Measurements from ENCODE around the gene FNDC11.

GRCh38 chr20:63595416-63596127 is 41.6 kb downstream of the FNDC11 start:
- TF ChIP-seq CTCF (conservative IDR thresholded peaks at IDR 0.05; ENCODE audit: low read depth, low read length) (no peak), EZH2 (IDR thresholded peaks at IDR 0.05; ENCODE audit: low read length, unreplicated experiment) (no peak), EZH2phosphoT487 (IDR thresholded peaks at IDR 0.05; ENCODE audit: borderline replicate concordance, low read length) (no peak)
